ENCODE data around the gene ASCC1. TPM values are rescaled to one million over a fixed set of nuclear protein-coding genes. Genes with fewer than 3 reads are reported as not detected.

ASCC1 gene
- total and polyA plus RNA-seq, 2 of the 4 experiments (the other 2 are of a cell fraction): 15.9 to 21.0 TPM

DNA sequence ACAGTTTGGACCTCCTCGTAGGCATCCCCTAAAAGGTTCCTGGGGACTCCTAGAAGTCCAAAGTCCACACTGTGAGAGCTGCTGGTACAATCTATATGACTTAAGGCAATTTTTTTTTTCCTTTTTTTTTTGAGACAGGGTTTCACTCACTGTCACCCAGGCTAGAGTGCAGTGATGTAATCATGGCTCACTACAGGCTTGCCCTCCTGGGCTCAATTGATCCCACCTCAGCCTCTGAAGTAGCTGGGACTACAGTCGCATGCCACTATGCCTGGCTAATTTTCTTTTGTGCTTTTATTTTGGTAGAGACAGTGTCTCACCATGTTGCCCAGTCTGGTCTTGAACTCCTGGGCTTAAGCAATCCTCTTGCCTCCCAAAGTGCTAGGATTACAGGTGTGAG, 123.1 kb downstream of the ASCC1 start:
- Histone ChIP-seq H3K14ac (replicated peaks; ENCODE audit: low read depth, low read length) (no peak overlapping the region), H3K36me3 (ENCODE audit: control insufficient read depth, insufficient read depth, low read length) (0 out of 2 replicates have a peak, but pooled peaks cover 3% of the 10 kb centered on the region), H4K8ac (ENCODE audit: low read depth in 2 of 2, low read length in 2 of 2) (no peak overlapping the region), H3K9ac (ENCODE audit: low read depth, low read length) (no peak overlapping the region), H4K20me1 (ENCODE audit: insufficient read depth, low read length) (peaks cover under 1% of the 10 kb centered on the region), H3K27ac (ENCODE audit: insufficient read depth, low read length) (no peak overlapping the region), H3K4ac (ENCODE audit: low read depth, low read length) (no peak overlapping the region), H3K27me3 (ENCODE audit: control insufficient read depth, insufficient read depth, low read length) (peaks cover 23% of the 10 kb centered on the region), H3K56ac (ENCODE audit: extremely low read depth, insufficient read depth, low read length) (no peak overlapping the region), H2BK15ac (ENCODE audit: low read depth, low read length) (no peak overlapping the region), H2BK5ac (ENCODE audit: low read depth, low read length, poor library complexity, severe bottlenecking) (no peak overlapping the region), H2AK5ac (ENCODE audit: low read depth, low read length) (no peak overlapping the region), H3K4me1 (ENCODE audit: control insufficient read depth, insufficient read depth, low read length) (peaks cover 5% of the 10 kb centered on the region), H4K5ac (ENCODE audit: low read depth, low read length) (no peak overlapping the region), H3K18ac (ENCODE audit: low read depth, low read length) (no peak overlapping the region), H2AFZ (replicated peaks; ENCODE audit: low read length, poor library complexity) (no peak overlapping the region), H2BK20ac (ENCODE audit: low read depth, low read length) (no peak overlapping the region), H3K9me1 (ENCODE audit: insufficient read depth, low read length) (peaks cover 3% of the 10 kb centered on the region; the same call in 1 of the 2 replicates), H2AK9ac (replicated peaks; ENCODE audit: low read depth, low read length, poor library complexity) (no peak overlapping the region), H3K4me3 (ENCODE audit: insufficient read depth, low read depth, low read length) (no peak overlapping the region), H3K9me3 (ENCODE audit: control insufficient read depth, insufficient read depth, low read length) (no peaks in the 10 kb centered on the region), H3K79me1 (ENCODE audit: low read depth in 1 of 2, low read length in 2 of 2) (no peaks in the 10 kb centered on the region), H3K23ac (ENCODE audit: low read depth, low read length) (no peak overlapping the region), H4K91ac (ENCODE audit: insufficient read depth, low read depth, low read length) (no peak overlapping the region), H3K4me2 (ENCODE audit: low read depth, low read length) (no peak overlapping the region), H2BK120ac (ENCODE audit: low read depth, low read length) (no peak overlapping the region)
- BruUV-seq (replicated peaks): no TSS peak
- ATAC-seq (ENCODE audit: low read depth) (no peak), DNase-seq (no peak)
- dilution Hi-C loops (cut with HindIII; ENCODE audit: low sequenced_read_pairs, unreplicated experiment): no loop called here
- intact Hi-C loops (cut with micrococcal nuclease): no loop called here
- in situ Hi-C loops (cut with MboI; ENCODE audit: low sequenced_read_pairs): no loop called here
- TF ChIP-seq, protein P1, sequence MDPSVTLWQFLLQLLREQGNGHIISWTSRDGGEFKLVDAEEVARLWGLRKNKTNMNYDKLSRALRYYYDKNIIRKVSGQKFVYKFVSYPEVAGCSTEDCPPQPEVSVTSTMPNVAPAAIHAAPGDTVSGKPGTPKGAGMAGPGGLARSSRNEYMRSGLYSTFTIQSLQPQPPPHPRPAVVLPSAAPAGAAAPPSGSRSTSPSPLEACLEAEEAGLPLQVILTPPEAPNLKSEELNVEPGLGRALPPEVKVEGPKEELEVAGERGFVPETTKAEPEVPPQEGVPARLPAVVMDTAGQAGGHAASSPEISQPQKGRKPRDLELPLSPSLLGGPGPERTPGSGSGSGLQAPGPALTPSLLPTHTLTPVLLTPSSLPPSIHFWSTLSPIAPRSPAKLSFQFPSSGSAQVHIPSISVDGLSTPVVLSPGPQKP (IDR thresholded peaks at IDR 0.05; ENCODE audit: borderline replicate concordance, low read depth, low read length): no peak
- TF ChIP-seq, protein P2, sequence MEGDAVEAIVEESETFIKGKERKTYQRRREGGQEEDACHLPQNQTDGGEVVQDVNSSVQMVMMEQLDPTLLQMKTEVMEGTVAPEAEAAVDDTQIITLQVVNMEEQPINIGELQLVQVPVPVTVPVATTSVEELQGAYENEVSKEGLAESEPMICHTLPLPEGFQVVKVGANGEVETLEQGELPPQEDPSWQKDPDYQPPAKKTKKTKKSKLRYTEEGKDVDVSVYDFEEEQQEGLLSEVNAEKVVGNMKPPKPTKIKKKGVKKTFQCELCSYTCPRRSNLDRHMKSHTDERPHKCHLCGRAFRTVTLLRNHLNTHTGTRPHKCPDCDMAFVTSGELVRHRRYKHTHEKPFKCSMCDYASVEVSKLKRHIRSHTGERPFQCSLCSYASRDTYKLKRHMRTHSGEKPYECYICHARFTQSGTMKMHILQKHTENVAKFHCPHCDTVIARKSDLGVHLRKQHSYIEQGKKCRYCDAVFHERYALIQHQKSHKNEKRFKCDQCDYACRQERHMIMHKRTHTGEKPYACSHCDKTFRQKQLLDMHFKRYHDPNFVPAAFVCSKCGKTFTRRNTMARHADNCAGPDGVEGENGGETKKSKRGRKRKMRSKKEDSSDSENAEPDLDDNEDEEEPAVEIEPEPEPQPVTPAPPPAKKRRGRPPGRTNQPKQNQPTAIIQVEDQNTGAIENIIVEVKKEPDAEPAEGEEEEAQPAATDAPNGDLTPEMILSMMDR (conservative IDR thresholded peaks at IDR 0.05; ENCODE audit: low read depth, low read length): no peak
- TF ChIP-seq MAFK (IDR thresholded peaks at IDR 0.05; ENCODE audit: low read depth, low read length) (no peak), BHLHE40 (IDR thresholded peaks at IDR 0.05; ENCODE audit: low read depth, low read length) (no peak), NFE2L2 (IDR thresholded peaks at IDR 0.05; ENCODE audit: low read depth, low read length) (no peak), SMC3 (IDR thresholded peaks at IDR 0.05; ENCODE audit: low read depth, low read length) (no peak), MAZ (IDR thresholded peaks at IDR 0.05; ENCODE audit: borderline replicate concordance, low read depth, low read length) (no peak), RAD21 (IDR thresholded peaks at IDR 0.05; ENCODE audit: low read length) (no peak), RFX5 (IDR thresholded peaks at IDR 0.05; ENCODE audit: low read depth, low read length) (no peak), CHD1 (IDR thresholded peaks at IDR 0.05; ENCODE audit: low read depth, low read length) (no peak), FOS (IDR thresholded peaks at IDR 0.05; ENCODE audit: low read depth, low read length) (no peak), POLR2A (IDR thresholded peaks at IDR 0.05; ENCODE audit: low read depth, low read length) (no peak), MXI1 (IDR thresholded peaks at IDR 0.05; ENCODE audit: borderline replicate concordance, low read depth, low read length) (no peak), CEBPB (IDR thresholded peaks at IDR 0.05; ENCODE audit: low read depth, low read length) (no peak), RCOR1 (IDR thresholded peaks at IDR 0.05; ENCODE audit: insufficient replicate concordance, low read length) (no peak)
- TF ChIP-seq, protein P3, sequence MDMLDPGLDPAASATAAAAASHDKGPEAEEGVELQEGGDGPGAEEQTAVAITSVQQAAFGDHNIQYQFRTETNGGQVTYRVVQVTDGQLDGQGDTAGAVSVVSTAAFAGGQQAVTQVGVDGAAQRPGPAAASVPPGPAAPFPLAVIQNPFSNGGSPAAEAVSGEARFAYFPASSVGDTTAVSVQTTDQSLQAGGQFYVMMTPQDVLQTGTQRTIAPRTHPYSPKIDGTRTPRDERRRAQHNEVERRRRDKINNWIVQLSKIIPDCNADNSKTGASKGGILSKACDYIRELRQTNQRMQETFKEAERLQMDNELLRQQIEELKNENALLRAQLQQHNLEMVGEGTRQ (IDR thresholded peaks at IDR 0.05; ENCODE audit: low read depth, low read length): no peak
- ChIA-PET CTCF (no interaction called here), POLR2A (ENCODE audit: unreplicated experiment) (no interaction called here)
- no CpG with 5 or more reads among the region's 2 CpGs for WGBS, 2 experiments (ENCODE audit: extremely low coverage in 2 of 2, insufficient read length in 1 of 2)

Data from IMR-90 (cell line).